ENCODE data around the gene CD99L2.
A peak's percentile ranks its signal among the peaks of the same experiment; 100 is the strongest.
"Not testable (repeated sequence)": the region's sequence is repeated elsewhere in the genome, so short reads cannot be mapped to it uniquely, and the experiment has no call there.

The CD99L2 gene

GRCh38 chrX:150887906-150888465, 10.5 kb downstream of the CD99L2 start:
- ChIA-PET POLR2A (no interaction called here), CTCF (interaction anchor here (1.5 kb wide), 1 partner anchor 11 kb away, joined by 3 read pairs; no protein-coding TSS in a partner anchor)
- no peak overlapping the region for H3K4me3 ChIP-seq (ENCODE audit: low read depth, low read length)
- peak; percentile 38 for DNase-seq (ENCODE audit: low read depth, low spot score)
- TF ChIP-seq CTCF (IDR thresholded peaks at IDR 0.05; ENCODE audit: insufficient read depth, low read length, missing control alignments): no peak

DNA sequence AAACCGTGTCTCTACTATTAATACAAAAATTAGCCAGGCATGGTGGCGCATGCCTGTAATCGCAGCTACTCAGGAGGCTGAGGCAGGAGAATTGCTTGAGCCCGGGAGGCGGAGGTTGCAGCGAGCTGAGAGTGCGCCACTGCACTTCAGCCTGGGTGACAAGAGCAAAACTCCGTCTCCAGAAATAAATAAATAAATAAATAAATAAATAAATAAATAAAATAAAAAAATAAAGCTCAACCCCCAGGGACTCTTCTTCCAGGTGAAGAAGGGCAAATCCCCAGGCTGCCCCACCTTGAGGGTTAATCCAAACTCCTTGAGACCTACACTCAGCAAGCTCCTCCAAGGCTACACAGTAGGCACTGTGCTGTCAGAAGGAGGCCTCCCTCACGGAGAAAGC, 11.2 kb downstream of the CD99L2 start:
- POLR2A ChIA-PET; H3K4me3 ChIP-seq (ENCODE audit: low read depth, low read length); CTCF ChIA-PET; DNase-seq (ENCODE audit: low read depth, low spot score): not testable (repeated sequence)

GRCh38 chrX:150886381-150886780, 12.1 kb downstream of the CD99L2 start:
- TF ChIP-seq CTCF (IDR thresholded peaks at IDR 0.05; ENCODE audit: insufficient read depth, low read length, missing control alignments): no peak
- H3K4me3 ChIP-seq (ENCODE audit: low read depth, low read length): no peak overlapping the region
- ChIA-PET CTCF (no interaction called here), POLR2A (no interaction called here)
- DNase-seq (ENCODE audit: low read depth, low spot score): no peak

GRCh38 chrX:150880808-150881165, 17.7 kb downstream of the CD99L2 start:
- no peak overlapping the region for H3K4me3 ChIP-seq (ENCODE audit: low read depth, low read length)
- DNase-seq (ENCODE audit: low read depth, low spot score): no peak
- CTCF ChIA-PET: no interaction called here
- POLR2A ChIA-PET: no interaction called here
- TF ChIP-seq CTCF (IDR thresholded peaks at IDR 0.05; ENCODE audit: insufficient read depth, low read length, missing control alignments): no peak

DNA sequence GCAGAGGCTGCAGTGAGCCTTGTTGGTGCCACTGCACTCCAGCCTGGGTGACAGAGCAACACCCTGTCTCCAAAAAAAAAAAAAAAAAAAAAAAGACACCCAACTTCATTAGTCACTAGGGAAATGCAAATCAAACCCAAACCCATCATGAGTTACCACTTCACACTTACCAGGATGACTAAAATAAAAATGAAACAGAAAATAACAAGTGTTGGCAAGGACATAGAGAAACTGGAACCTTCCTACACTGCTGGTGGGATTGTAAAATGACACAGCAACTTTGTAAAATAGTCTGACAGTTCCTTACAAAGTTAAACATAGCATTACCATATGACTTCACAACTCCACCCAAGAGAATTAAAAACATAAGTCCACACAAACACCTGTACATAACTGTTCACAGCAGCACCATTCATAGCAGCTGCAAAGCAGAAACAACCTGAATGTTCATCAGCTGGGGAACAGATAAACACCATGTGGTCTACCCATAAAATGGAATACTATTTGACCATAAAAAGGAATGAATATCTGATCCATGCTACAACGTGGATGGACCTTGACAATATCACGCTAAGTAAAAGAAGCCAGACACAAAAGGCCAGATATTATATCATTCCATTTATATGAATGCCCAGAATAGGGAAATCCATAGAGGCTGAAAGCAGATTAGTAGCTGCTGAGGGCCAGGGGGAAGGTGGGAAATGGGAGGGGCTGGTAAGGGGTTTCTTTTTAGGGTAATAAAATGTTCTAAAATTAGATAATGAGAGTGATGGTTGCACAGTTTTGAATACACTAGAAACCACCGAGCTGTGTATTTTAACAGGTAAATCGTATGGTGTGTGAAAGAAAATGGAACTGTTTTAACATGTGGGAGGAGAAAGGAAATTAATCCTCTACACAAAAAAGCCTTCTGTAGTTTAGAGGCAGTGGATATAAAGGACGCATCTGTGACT, 18.3 kb downstream of the CD99L2 start:
- no peak for DNase-seq (ENCODE audit: low read depth, low spot score)
- no peak overlapping the region for H3K4me3 ChIP-seq (ENCODE audit: low read depth, low read length)
- POLR2A ChIA-PET: no interaction called here
- CTCF ChIA-PET: no interaction called here
- TF ChIP-seq CTCF (IDR thresholded peaks at IDR 0.05; ENCODE audit: insufficient read depth, low read length, missing control alignments): no peak

DNA sequence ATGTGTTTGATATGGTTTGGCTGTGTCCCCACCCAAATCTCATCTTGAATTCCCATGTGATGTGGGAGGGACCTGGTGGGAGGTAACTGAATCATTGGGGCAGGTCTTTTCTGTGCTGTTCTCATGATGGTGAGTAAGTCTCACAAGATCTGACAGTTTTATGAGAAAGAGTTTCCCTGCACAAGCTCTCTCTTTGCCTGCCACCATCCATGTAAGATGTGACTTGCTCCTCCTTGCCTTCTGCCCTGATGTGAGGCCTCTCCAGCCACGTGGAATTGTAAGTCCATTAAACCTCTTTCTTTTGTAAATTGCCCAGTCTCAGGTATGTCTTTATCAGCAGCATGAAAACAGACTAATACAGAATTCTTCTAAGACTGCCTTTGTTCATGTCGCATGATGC, 22.8 kb downstream of the CD99L2 start:
- CTCF ChIA-PET; POLR2A ChIA-PET; DNase-seq (ENCODE audit: low read depth, low spot score); H3K4me3 ChIP-seq (ENCODE audit: low read depth, low read length): not testable (repeated sequence)

- no peak for TF ChIP-seq CTCF (IDR thresholded peaks at IDR 0.05; ENCODE audit: insufficient read depth, low read length, missing control alignments)
- CTCF ChIA-PET: no interaction called here
- H3K4me3 ChIP-seq (ENCODE audit: low read depth, low read length): no peak overlapping the region
- POLR2A ChIA-PET: no interaction called here
- DNase-seq (ENCODE audit: low read depth, low spot score): no peak
These were observed 24.0 kb downstream of the CD99L2 start for GRCh38 chrX:150874448-150874847.
